Fibroblast of skin of left quadriceps (primary cell): Measurements from ENCODE around the gene FMN2.
"Not testable (repeated sequence)": the region's sequence is repeated elsewhere in the genome, so short reads cannot be mapped to it uniquely, and the experiment has no call there.

Experiments
- DNase-seq, 2 experiments: peaks; one replicate each; pipeline ENCODE4 v3.0.0-alpha.2; 2013; ENCODE audit warnings: low read depth in 2 of 2

FMN2 gene

DNA sequence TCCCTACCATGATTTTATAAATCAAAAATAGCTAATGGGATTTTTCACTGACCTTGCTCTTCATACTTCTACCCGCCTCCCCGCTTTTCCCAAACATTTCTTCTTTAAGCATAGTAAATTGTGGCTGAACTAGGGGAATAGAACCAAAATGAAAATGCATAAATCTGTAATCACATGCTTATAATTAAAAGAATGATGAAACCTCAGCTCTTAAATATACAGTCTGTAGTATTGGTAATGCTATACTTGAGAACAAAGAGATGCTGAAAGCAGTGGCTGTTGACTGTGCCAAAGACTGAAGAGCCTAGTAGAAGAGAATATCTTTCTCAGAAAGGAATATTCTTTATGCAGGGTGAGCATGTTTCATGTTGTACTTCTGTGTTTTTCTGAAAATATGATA, 271.1 kb downstream of the FMN2 start:
- peak in 1 of 2 experiments; percentile 28 for DNase-seq

DNA sequence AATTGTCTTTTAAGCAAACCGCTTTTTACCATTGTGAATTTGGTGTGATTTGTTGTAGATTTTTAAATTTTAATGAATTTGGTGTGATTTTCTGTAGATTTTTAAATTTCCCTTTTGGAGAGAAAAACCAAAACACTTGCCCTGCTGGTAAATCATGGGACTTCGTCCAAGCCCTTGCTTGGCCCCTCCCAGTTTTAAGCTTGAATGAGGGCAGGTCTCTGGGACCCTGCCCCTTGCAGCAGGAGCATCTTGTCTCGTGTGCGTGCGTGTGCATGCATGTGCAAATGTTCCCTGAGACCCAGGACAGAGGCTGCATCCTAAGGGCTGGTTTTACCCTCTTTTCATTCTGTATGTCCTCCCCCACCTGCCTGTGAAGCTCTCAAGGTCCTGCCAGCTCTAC, 271.6 kb downstream of the FMN2 start:
- no peak for DNase-seq

DNA sequence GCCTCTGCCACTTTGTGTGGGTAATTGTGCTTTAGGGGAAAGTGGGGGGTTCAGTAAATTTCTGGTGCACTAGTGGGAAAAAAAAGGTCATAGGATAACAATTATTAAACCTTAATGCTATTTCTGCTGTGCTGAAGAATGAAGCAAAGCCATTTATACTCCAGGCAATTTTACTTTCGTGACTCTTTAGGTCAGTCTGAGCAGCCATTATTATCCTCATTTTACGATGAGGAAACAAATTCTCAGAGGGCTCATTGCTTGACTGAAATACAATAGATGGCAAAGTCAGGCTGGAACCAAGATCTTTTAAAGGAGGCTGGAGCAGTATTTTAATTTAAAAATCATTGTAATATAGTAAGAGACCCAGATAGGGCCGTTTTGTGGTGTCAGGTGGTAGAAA, 272.2 kb downstream of the FMN2 start:
- no peak for DNase-seq

- no peak for DNase-seq
Observed at GRCh38 chr1:240366636-240367035, 275.0 kb downstream of the FMN2 start.

GRCh38 chr1:240385551-240385950, 293.9 kb downstream of the FMN2 start:
- no peak for DNase-seq

DNA sequence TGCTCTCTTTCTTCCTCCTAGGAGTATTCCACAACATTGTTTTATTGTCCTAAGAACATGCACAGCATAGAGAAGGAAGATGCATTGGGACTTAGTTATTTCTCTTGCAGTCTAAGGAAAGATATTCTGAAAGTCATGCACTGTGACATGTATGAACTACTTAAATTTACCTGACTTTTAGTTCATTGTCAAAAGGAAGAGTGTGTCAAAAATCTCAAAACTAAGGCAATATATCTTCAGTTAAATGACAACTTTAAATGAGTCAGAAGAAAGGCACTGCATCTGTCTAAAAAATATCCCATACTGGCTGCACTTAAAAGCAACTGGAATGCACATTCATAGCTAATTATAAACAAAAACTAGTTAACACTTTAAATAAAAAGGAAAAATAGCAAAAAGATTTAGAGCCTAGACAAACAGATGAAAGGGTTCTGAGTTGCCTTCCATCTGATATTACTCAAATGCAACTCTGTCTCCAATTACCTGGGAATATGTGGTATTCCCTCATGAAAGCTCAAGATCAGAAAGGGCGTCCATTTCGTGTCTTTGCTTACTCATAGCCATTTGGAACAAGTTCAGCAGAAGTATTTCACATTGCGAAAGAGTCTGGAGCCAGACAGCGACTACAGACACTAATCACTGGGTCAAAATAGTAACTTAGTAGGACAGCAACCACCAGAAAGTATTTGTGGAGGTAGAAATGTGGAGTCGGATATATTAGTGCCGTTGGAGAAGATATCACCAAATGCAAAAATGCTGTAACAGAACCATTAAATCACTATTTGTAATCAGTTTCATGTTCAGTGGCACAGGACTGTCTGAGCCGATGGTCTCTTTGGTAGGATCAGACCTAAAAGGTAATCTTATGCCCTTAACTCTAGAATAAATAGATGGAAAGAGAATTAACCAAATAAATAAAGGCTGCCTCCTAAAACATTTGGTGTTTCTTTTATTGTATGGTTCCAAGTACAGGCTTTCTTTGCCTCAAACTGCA, 294.6 kb downstream of the FMN2 start:
- peak; percentile 94 for DNase-seq

DNA sequence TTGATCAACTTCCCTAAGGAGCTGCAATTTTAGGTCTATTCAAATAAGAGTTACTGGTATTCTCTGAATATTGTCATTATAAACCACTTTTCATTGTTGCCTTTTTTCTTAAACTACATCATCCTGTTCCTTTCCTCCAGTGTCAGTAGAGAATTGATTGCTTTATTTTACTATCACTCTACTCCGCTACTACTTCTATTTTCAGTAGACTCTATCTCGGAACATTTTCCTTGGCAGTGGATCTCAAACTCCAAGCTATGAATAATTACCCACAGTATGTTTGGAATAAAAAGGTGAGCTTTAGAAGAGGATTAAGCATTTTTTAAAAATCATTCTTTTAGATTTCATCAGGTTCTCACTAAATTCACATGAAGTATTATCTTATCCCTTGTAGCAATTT, 295.4 kb downstream of the FMN2 start:
- no peak for DNase-seq

DNA sequence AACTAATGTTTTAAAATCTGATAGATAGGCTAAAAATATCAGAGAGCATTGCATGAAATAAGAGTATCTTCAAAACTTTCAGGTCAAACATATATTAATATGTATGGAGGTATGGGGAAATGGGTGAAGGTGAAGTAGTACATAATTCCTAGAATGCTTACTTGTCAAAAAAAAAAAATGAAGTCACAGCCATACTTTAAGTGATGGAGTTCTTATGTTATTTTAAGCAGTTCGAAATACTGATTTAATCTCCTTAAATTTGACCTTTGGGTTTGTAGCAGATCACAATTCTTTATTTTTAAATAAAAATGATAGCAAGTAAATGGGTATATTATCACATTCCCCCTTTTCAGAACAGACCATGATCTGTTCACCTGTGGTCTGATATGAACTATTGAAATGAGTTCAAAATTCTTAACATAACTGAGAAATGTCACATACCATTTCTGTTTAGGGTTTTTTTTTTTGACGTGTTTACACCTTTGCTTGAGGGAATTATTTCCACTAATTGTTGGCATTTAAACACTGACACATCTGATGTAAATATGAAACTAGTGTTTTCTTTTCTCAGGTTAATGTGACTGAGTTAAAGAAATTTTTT, 300.1 kb downstream of the FMN2 start:
- no peak for DNase-seq

DNA sequence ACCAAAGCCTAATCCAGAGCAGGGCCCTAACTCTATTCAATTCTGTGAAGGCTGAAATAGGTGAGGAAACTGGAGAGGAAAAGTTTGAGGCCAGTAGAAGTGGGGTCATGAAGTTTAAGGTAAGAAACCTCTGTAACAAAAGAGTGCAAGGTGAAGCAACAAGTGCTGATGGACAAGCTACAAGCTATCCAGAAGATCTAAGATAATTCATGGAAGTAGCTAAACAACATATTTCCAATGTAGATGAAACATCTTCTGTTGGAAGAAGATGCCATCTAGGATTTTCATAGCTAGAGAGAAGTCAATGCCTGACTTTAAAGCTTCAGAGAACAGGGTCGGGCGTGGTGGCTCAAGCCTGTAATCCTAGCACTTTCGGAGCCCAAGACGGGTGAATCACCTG, 302.7 kb downstream of the FMN2 start:
- DNase-seq = no peak

DNA sequence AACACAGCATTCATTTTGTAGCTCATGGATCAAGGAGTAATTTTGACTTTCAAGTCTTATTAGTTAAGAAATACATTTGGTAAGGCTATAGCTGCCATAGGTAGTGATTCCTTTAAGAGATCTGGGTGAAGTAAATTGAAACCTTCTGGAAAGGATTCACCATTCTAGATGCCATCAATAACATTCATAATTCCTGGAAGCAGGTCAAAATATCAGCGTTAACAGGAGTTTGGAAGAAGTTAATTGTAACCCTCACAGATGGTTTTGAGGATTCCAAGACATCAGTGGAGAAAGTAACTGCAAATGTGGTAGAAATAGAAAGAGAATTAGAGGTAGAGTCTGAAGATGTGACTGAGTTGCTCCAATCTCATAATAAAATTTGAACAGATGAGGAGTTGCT, 303.7 kb downstream of the FMN2 start:
- DNase-seq = peak; percentile 61 to 64

GRCh38 chr1:240399381-240399780, 307.7 kb downstream of the FMN2 start:
- peak; percentile 83 to 86 for DNase-seq

GRCh38 chr1:240401731-240402130, 310.0 kb downstream of the FMN2 start:
- no peak for DNase-seq

DNA sequence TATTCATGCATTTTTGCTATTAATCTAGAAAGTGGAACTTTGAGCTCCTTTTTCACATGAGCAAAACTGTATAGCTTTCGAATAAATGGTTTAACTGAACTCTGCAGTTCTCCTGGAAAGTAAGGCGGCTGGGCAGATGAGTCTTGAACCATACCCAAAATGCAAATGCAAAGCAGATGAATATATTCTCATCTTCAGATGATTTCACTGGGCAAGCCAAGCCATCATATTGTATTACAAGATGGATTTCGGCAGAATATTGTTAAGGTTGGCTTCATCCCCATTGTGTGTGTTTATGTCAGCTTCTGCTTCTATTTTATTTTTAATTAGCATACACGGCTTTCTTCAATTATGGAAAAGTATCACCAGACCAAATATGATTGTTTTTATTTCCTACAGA, 310.6 kb downstream of the FMN2 start:
- peak in 1 of 2 experiments; percentile 53 for DNase-seq

DNA sequence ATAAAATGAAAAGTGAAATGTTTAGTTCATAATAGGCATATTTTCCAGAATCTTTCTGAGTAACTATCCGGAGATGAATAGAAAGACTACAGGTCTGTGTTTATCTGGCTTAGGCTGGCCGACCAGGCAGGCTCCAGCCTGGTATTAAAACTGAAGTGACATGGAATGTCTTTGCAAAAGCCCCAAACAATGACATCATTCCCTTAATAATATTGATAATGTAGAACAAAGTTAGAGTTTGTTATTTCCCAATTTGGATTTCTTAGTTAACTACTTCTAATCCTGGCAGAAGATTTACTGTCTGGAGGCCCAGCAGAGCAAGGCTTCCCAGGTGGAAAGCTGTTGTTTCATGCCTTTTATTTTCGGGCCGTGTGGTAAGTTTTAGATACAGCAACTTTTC, 312.6 kb downstream of the FMN2 start:
- no peak for DNase-seq

DNA sequence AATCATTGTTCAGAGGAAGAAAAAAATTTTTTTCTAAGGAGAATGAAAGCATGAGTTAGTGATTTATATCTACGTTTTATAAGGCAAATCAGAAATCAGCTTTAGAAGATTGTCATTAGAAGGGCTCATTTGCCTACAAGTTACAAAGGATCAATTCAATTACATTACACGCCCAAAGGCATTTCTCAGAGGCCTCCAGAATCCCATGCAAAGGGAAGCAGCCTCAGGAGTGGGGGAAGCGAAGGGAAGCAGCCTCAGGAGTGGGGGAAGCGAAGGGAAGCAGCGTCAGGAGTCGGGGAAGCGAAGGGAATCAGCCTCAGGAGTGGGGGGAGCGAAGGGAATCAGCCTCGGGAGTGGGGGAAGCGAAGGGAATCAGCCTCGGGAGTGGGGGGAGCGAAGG, 314.1 kb downstream of the FMN2 start:
- DNase-seq = no peak

DNA sequence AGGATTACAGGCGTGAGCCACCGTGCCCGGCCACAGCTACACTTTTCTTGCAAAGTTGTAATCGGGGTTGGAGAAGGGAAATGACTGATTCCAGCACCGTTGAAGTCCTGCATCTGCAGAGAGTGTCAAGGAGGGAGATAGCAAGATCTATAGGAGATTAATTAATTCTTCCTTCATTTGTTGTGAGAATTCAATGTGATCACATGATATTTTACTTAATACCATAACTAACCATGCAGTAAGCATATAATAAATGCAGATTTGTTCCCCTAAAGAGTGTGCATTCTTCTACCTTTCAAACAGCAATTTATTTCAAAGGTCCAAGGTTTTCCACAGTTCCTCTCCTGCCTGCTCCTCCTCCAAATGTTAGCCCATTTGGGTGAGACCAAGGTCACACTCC, 315.7 kb downstream of the FMN2 start:
- DNase-seq = no peak

- DNase-seq = no peak
Observed at GRCh38 chr1:240409615-240410014, 317.9 kb downstream of the FMN2 start.

GRCh38 chr1:240413732-240414131, 322.0 kb downstream of the FMN2 start:
- DNase-seq = peak in 1 of 2 experiments; percentile 55

DNA sequence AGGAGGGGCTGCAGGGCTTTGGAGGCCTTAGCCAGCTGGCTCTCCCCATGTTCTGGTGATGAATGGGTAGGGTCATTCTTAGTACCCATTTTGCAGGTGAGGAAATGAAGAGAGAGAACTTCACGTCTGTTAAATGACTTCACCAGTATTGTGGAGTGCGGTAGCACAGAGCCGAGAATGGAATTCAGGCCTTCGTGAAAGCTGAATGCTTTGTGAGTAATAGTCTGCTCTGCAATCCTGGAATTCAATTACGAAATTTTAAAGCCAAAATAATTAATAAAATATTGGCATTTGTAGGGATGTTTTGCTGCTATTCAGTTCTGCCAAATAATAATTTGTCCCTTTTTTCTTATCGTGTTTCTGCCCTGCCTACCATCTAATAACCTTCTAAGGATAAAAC, 322.6 kb downstream of the FMN2 start:
- peak; percentile 86 for DNase-seq

GRCh38 chr1:240415011-240415410, 323.3 kb downstream of the FMN2 start:
- not testable (repeated sequence) for DNase-seq

DNA sequence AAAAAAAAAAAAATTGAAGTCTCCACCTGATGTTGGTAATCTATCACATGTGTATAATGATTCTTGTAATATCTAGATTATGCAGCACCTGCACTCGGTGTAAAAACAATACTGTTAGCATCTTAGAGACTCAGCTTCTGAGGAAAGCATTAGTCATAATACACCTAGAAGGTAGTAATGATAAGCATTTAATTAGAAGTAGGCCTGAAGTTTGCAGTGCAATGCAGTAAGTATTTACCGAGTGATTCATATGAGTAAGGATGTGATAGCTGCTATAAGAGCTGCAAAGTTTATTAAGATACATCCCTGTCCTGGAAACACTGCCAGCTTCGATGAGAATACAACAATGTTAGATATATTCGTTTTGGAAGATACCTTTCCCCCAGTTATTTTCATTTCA, 323.8 kb downstream of the FMN2 start:
- DNase-seq = no peak

- DNase-seq = no peak
Observed at GRCh38 chr1:240417317-240417716, 325.6 kb downstream of the FMN2 start.

DNA sequence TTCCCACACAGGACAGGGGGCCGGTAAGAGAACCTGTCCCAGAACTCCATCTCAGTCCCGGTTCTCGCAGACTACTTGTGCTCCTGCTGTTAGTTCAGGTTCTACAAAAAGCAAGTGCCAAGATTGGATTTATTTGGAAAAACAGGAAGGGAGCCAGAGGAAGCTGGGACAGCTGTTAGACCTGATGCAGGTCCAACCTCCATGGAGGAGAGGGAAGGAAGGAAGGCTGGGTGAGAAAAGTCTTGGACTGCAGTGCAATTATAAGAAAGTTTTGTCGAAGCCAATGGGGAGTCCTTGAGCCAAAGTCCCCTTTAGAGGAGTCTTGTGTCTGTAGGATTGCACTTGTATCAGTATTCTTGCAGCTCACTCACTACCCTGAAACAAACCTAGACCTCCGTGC, 329.1 kb downstream of the FMN2 start:
- no peak for DNase-seq
